Adrenal gland (tissue), 12 donors: ENCODE results near the gene ZNG1B. TPM values are rescaled to one million over a fixed set of nuclear protein-coding genes. Genes with fewer than 3 reads are reported as not detected.
"Not testable (repeated sequence)": the region's sequence is repeated elsewhere in the genome, so short reads cannot be mapped to it uniquely, and the experiment has no call there.

Source experiments
- DNase-seq, 7 donors: peaks; one replicate each; pipeline ENCODE4 v3.0.0-alpha.2; 2019 to 2020
- H3K27ac ChIP-seq, 5 donors: fragments of 200-600 bp; sonication (generic) in 4 of 5; 1 replicate in 3 of 5; 2 replicates in 2 of 5; pipeline versions ENCODE4 v1.5.1 to v1.8.0; 2016 to 2020; ENCODE audit warnings: mild to moderate bottlenecking in 1 of 5
- H3K27me3 ChIP-seq: fragments of 200-600 bp; 2 replicates; pipeline ENCODE4 v1.8.0; 2021
- H3K36me3 ChIP-seq, 2 donors: fragments of 200-600 bp; replicated peaks in 1 of 2; 1 replicate in 1 of 2; 2 replicates in 1 of 2; pipeline versions ENCODE4 v1.5.1 to v1.8.0; 2018 to 2022
- H3K4me1 ChIP-seq, 2 donors: fragments of 200-600 bp; replicated peaks in 1 of 2; 1 replicate in 1 of 2; 2 replicates in 1 of 2; pipeline versions ENCODE4 v1.5.1 to v1.8.0; 2018 to 2021
- H3K4me3 ChIP-seq, 4 donors: fragments of 200-600 bp; sonication (generic) in 3 of 4; one replicate each; pipeline ENCODE4 v1.5.1; 2016 to 2018
- H3K9me3 ChIP-seq, 3 donors: fragments of 200-600 bp; sonication (generic) in 1 of 3; replicated peaks in 1 of 3; 1 replicate in 2 of 3; 2 replicates in 1 of 3; pipeline versions ENCODE4 v1.5.1 to v1.8.0; 2016 to 2021
- WGBS, 4 donors: extraction: QIAGEN DNeasy Blood & Tissue Kit in 2 of 4; methylation state at CpG; one replicate each; pipeline versions ENCODE4 v1.1.5 to v1.1.7; 2013 to 2017; 5-methylcytosine and 5-hydroxymethylcytosine counted together
- intact Hi-C, 2 donors: fragments of 100-400 bp; cut with DNase I; formaldehyde crosslinking; loops; one replicate each; pipeline versions ENCODE4 v1.14.1 to v1.15.0; 2022 to 2023
- polyA plus RNA-seq, 3 donors: library from polyadenylated mRNA; stranded (reverse); fragments of 200-250 nt in 2 of 3; fragments of 350-450 nt in 1 of 3; fragmentation: Illumina TruSeq in 1 of 3; extraction: RNeasy Lipid Tissue Mini Kit (QIAGEN cat#74804) in 1 of 3; gene quantifications; one replicate each; pipeline ENCODE4 v1.2.3, GENCODE V29; 2013 to 2014
- total RNA-seq, 9 donors: library from RNA; depleted of rRNA in 4 of 9; stranded (reverse); fragments of >200 nt in 4 of 9; fragments of 120-200 nt in 1 of 9; fragmentation: NEBNext Ultra II Directional in 1 of 9; extraction: Animal tissue kit (Norgen Biotek cat#: 25700) in 1 of 9; gene quantifications; one replicate each; pipeline versions ENCODE4 v1.1.0 to v1.2.4, GENCODE V29; 2013 to 2023
- donor health status: healthy with polysubstance abuse.
- donor health status: Bipolar disorder and iron deficiency.
- donor health status: DM: yes; HTN: yes; CAD: no.
- donor health status: DM: no; HTN: no; CAD: no.
- donor health status: DM: no; HTN: no; CAD: no.
- donor health status: DM: yes; HTN: yes; CAD: no.

The ZNG1B gene
- total and polyA plus RNA-seq, 12 donors, result 12.4 to 85.1 (median 39.4) TPM

DNA sequence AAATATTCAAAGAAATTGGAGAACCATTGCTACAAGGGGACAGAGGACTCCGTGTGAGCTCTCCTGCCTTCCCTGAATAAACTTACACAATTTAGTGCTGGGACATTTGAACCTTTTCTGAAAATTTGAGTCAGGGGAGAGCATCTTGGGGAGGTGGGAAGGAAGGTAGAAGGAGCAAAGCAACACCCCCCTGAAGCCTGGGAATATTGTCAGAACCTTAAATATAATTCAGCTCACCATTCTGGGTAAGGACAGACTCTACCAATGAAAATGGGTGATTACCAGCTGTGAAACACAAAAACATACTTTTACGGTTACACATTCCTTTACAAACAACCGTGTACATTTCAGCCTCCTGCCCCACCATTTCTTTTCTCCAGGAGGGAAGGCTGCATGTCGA, 60.9 kb downstream of the ZNG1B start, which contains the start of gene FOXD4L1:
Gene FOXD4L1 (plus strand): TSS at position 301 of the 400 bp plus-strand sequence. CDS start 592 bp downstream, outside the sequence.
- H3K36me3 ChIP-seq, DNase-seq, H3K4me3 ChIP-seq, intact Hi-C loops, H3K27ac ChIP-seq, H3K27me3 ChIP-seq, H3K9me3 ChIP-seq, H3K4me1 ChIP-seq: not testable (repeated sequence)
- WGBS, 4 donors, result 48 to 80% (median 65%) methylated on average over 2 to 3 of the region's 4 CpGs

GRCh38 chr2:113499019-113499885, 61.8 kb downstream of the ZNG1B start:
- H3K4me1 ChIP-seq, H3K9me3 ChIP-seq, intact Hi-C loops, H3K36me3 ChIP-seq, H3K27me3 ChIP-seq, DNase-seq, H3K4me3 ChIP-seq, H3K27ac ChIP-seq: not testable (repeated sequence)
- 7 to 21% (median 12%) methylated on average over 22 to 59 of the region's 62 CpGs for WGBS, 4 donors

DNA sequence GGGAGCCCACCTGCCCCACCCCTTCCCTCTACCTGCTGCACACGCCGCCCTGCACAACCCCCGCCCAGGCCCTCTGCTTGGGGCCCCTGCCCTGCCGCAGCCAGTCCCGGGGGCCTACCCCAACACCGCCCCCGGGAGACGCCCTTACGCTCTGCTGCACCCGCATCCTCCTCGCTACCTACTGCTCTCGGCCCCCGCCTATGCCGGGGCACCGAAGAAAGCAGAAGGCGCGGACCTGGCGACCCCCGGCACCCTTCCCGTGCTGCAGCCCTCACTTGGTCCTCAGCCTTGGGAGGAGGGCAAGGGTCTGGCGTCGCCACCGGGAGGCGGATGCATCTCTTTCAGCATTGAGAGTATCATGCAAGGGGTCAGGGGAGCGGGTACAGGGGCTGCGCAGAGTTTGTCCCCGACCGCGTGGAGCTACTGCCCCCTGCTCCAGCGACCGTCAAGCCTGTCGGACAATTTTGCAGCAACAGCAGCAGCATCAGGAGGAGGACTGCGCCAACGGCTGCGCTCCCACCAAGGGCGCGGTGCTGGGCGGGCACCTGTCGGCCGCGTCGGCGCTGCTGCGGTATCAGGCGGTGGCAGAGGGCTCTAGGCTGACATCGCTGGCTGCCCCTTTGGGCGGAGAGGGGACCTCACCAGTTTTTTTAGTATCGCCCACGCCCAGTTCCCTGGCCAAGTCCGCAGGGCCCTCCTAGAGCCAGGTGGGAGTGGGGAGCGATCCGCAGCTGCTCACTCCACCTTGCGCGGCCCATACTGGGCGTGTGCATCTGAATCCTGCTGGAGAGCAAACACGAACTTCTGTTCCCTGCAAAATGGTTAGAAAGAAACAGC, 62.6 kb downstream of the ZNG1B start:
- H3K27me3 ChIP-seq, H3K4me3 ChIP-seq, H3K4me1 ChIP-seq, H3K27ac ChIP-seq, intact Hi-C loops, H3K9me3 ChIP-seq, DNase-seq, H3K36me3 ChIP-seq: not testable (repeated sequence)
- WGBS, 4 donors, result 10 to 16% (median 12%) methylated on average over 5 to 49 of the region's 56 CpGs; no CpG with 5 or more reads in 1 of the 4 donors

DNA sequence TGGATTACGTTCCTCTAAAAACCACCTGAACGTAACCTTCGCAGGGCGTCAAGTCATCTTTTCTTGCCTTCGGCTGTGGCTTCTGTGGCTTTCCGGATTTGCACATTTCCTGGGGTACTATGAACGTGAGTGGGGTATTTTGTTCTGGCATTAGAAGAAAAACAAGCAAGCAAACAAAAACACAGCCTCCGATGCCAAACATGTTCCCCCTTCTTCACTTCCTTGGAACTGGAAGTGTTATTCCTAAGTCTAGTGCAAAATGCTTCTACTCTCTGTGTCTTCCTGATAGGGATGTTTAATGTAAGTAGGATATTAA, 63.2 kb downstream of the ZNG1B start:
- not testable (repeated sequence) for DNase-seq

GRCh38 chr2:113502216-113503093, 65.0 kb downstream of the ZNG1B start:
- H3K27ac ChIP-seq, H3K27me3 ChIP-seq, H3K4me1 ChIP-seq, H3K9me3 ChIP-seq, H3K36me3 ChIP-seq, intact Hi-C loops, DNase-seq: not testable (repeated sequence)
- WGBS, 4 donors, result 4 to 10% (median 7%) methylated on average over 15 to 73 of the region's 73 CpGs
- H3K4me3 ChIP-seq, result peak overlapping the region in 1 of 4 donors; percentile 66

More for the DNA sequence above, 63.2 kb downstream of the ZNG1B start:
- H3K9me3 ChIP-seq, H3K27ac ChIP-seq, intact Hi-C loops, H3K4me3 ChIP-seq, H3K36me3 ChIP-seq, H3K27me3 ChIP-seq, H3K4me1 ChIP-seq: not testable (repeated sequence)
- WGBS, 4 donors, result 28 to 41% (median 36%) methylated on average over 7 to 8 of the region's 8 CpGs

- H3K4me3 ChIP-seq, result peak overlapping the region in 1 of 4 donors; percentile 66
- H3K36me3 ChIP-seq, H3K4me1 ChIP-seq, intact Hi-C loops, H3K27me3 ChIP-seq, H3K9me3 ChIP-seq, H3K27ac ChIP-seq: not testable (repeated sequence)
- 0 to 1% (median 1%) methylated on average over 19 to 116 of the region's 116 CpGs for WGBS, 4 donors
- peak in 4 of 7 donors; percentile 30 to 55 (median 44) for DNase-seq
Measured at GRCh38 chr2:113503094-113504042, 65.9 kb downstream of the ZNG1B start.

- H3K4me3 ChIP-seq, intact Hi-C loops, H3K36me3 ChIP-seq, H3K27me3 ChIP-seq, DNase-seq, H3K27ac ChIP-seq, H3K9me3 ChIP-seq, H3K4me1 ChIP-seq: not testable (repeated sequence)
- 11 to 18% (median 14%) methylated on average over 13 to 19 of the region's 23 CpGs for WGBS, 4 donors
Measured at GRCh38 chr2:113504081-113504480, 66.6 kb downstream of the ZNG1B start.

DNA sequence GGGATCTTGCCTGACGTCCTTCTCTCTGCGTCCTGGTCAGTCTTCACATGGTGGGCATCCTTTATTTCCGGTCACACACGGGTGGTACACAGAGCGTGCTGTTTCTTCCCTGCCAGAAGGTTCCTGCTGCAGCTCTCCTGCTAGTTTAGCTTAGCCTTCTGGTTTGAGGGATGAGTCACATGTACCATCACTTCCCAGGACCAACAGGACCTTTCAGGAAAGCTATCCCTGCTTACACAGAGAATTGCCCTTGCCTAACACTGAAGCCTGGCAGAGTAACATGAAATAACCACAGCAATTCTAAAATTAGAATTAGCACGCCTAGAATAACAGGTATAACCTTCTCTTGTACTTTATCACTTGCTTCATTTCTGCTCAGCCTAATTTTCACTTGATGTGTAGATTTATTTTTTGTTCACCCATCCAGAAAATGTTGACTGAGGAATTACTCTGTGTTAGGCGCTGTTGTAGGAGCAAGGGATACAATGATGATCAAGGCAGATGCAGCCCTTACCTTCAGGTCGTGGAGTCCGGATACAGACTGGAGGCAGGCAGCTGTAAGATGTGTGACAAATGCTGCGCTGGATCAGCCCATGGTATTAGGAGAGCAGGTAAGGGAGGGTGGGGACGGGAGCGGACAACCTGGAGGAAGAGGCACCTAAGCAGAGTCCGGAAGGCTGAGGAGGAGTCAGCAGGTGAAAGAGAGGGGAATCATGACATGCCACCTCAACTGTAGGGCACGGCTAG, 70.1 kb downstream of the ZNG1B start:
- intact Hi-C loops, H3K27ac ChIP-seq, DNase-seq, H3K4me1 ChIP-seq, H3K4me3 ChIP-seq, H3K27me3 ChIP-seq, H3K9me3 ChIP-seq, H3K36me3 ChIP-seq: not testable (repeated sequence)
- WGBS, 4 donors, result 22 to 38% (median 24%) methylated on average over 5 to 13 of the region's 14 CpGs

DNA sequence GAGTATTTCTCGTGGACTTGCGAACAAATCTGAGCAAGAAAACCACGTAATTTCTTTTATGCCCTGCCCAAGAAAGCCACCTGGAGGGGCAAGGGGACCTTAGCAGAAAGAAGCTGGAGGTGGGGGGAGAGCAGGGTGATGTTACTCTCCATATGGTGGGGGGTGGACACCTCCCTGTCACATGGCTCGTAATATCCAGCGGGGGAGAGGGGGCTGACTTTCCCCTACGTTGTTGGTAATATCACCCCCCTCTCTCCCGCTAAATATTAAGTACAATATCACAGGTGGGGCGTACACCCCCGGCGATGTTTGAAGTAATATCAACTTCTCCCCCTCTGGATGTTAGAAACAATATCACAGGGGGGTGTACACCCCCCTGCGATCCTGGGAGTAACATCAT, 70.7 kb downstream of the ZNG1B start:
- H3K27ac ChIP-seq, H3K4me3 ChIP-seq, H3K9me3 ChIP-seq, H3K36me3 ChIP-seq, H3K27me3 ChIP-seq, H3K4me1 ChIP-seq, intact Hi-C loops, DNase-seq: not testable (repeated sequence)
- WGBS, 4 donors, result 34 to 47% (median 41%) methylated on average over 7 to 11 of the region's 11 CpGs
